Heart right ventricle (tissue), 16 donors: ENCODE data around the gene KCNJ15. TPM values are rescaled to one million over a fixed set of nuclear protein-coding genes. Genes with fewer than 3 reads are reported as not detected.
"Not testable (repeated sequence)": the region's sequence is repeated elsewhere in the genome, so short reads cannot be mapped to it uniquely, and the experiment has no call there.

Source experiments
- ATAC-seq, 8 donors: fragments of 200-7000 bp; cut with Tn5 transposase; one replicate each; pipeline ENCODE4 v1.9.1; 2020; ENCODE audit warnings: mild to moderate bottlenecking in 8 of 8, moderate library complexity in 8 of 8, moderate number of reproducible peaks in 1 of 8
- DNase-seq, 2 donors: peaks; one replicate each; pipeline ENCODE4 v3.0.0-alpha.2; 2020
- H3K27ac ChIP-seq, 10 donors: fragments of 200-600 bp; sonication (generic) in 2 of 10; one replicate each; pipeline versions ENCODE4 v1.5.0 to v1.8.0; 2020 to 2022; ENCODE audit warnings: mild to moderate bottlenecking in 3 of 10
- H3K27me3 ChIP-seq, 7 donors: fragments of 200-600 bp; one replicate each; pipeline ENCODE4 v1.8.0; 2021 to 2022; ENCODE audit warnings: mild to moderate bottlenecking in 2 of 7
- H3K36me3 ChIP-seq, 9 donors: fragments of 200-600 bp; sonication (generic) in 1 of 9; one replicate each; pipeline versions ENCODE4 v1.5.0 to v1.8.0; 2020 to 2022; ENCODE audit warnings: mild to moderate bottlenecking in 2 of 9
- H3K4me1 ChIP-seq, 9 donors: fragments of 200-600 bp; sonication (generic) in 1 of 9; one replicate each; pipeline versions ENCODE4 v1.5.0 to v1.8.0; 2020 to 2022; ENCODE audit warnings: mild to moderate bottlenecking in 4 of 9
- H3K4me3 ChIP-seq, 10 donors: fragments of 200-600 bp; sonication (generic) in 2 of 10; one replicate each; pipeline versions ENCODE4 v1.5.0 to v1.8.0; 2020 to 2022; ENCODE audit warnings: mild to moderate bottlenecking in 7 of 10, moderate library complexity in 2 of 10
- H3K9me3 ChIP-seq, 11 donors: fragments of 200-600 bp in 10 of 11; sonication (generic) in 2 of 11; one replicate each; pipeline versions ENCODE4 v1.5.0 to v1.8.0; 2013 to 2022; ENCODE audit warnings: mild to moderate bottlenecking in 2 of 11, control low read depth in 1 of 11, moderate library complexity in 1 of 11
- CTCF ChIP-seq, 9 donors: fragments of 200-600 bp; sonication (generic) in 2 of 9; IDR thresholded peaks; one replicate each; pipeline versions ENCODE4 v1.5.0 to v1.8.0; 2021 to 2022; ENCODE audit warnings: antibody characterized with exemption in 9 of 9, mild to moderate bottlenecking in 5 of 9, moderate library complexity in 1 of 9
- WGBS, 2 donors: extraction: QIAGEN DNeasy Blood & Tissue Kit; methylation state at CpG; one replicate each; pipeline ENCODE4 v1.1.7; 2013; ENCODE audit warnings: inconsistent platforms in 1 of 2; 5-methylcytosine and 5-hydroxymethylcytosine counted together
- intact Hi-C, 10 donors: fragments of 100-400 bp; cut with DNase I; formaldehyde crosslinking; loops; one replicate each; pipeline versions ENCODE4 v1.11.1 to v1.14.2; 2022
- polyA plus RNA-seq, 2 donors: library from polyadenylated mRNA; stranded (reverse); fragments of 200-250 nt; gene quantifications; one replicate each; pipeline ENCODE4 v1.2.3, GENCODE V29; 2013
- total RNA-seq, 10 donors: library from RNA; stranded (reverse); fragmentation: NEBNext Ultra II Directional in 3 of 10; extraction: Animal tissue kit (Norgen Biotek cat#: 25700) in 3 of 10; gene quantifications; one replicate each; pipeline versions ENCODE4 v1.2.1 to v1.2.4, GENCODE V29; 2021 to 2023
- donor health status: Arrhythmogenic right ventricular cardiomyopathy.
- donor health status: ischemic (EF 13 %, LVEDD 7.1; RV severe dilation, severe dysfunction).
- donor health status: healthy with polysubstance abuse.
- donor health status: DM: no; HTN: yes; CAD: no.
- donor health status: DM: no; HTN: no; CAD: no.
- donor health status: ischemic (EF 25% LVEDD 6.9; RV normal size, moderate dysfunction).
- donor health status: ischemic (EF 25% LVEDD 5.7; RV mildly dilated, moderate dysfunction).
- donor health status: healthy.
- donor health status: DM: yes; HTN: yes; CAD: no.
- donor health status: Ischemic cardiomyopathy.
- donor health status: ischemic (EF 35%, LVEDD 5.7; RV mildly dilated, moderate dysfunction).
- donor health status: nonischemic (EF 11% LVEDD 7.7; RV severe dilation, severe dysfunction).
- donor health status: DM: yes; HTN: yes; CAD: no.
- donor health status: PGD.
- donor health status: ischemic (EF 29% LVEDD 5.4; RV normal size, mild dysfunction).
- donor health status: nonischemic (EF 23%, LVEDD 6.1; RV moderate dilation, normal function).

Gene KCNJ15
- total and polyA plus RNA-seq, 12 donors: 0.10 to 2.1 (median 0.47) TPM; not detected in 2

DNA sequence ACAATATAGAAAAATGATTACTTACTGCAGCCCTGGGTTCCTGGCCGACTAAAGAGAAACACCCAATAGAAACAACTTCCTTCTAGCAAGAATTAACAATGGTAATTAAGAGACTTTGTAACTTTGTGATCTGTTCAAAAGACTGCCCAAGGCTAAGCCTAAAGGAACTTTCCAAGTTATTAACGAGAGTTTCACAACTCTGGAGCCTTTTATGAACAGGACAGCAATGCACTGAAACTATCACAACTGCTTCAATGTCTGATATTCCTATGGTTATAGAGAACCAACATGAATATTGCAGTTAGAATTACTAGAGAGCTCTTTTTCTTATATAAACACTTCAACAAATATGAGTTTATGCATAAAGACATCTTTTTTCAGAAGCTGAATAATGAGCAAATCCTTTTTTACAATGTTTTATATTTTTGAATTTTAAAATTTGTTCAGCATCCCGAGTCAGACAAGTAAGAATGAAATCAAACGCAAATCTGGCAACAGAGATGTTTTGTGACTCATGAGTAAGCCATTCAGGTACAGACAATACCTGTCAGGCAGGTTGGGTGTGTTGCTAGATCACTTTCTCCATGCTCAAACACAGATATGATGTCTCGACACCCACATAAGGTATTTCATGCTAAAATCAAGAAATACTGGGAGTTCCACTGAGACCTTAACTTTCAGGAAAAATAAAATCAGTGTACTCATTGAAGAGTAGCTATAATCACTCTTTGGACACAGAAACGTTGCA, 22.2 kb upstream of the KCNJ15 start:
- no peaks in the 10 kb centered on the region for H3K36me3 ChIP-seq
- H3K27ac ChIP-seq: no peak overlapping the region
- 75 to 82% methylated on average over 6 of the region's 6 CpGs for WGBS, 2 donors
- no peaks in the 10 kb centered on the region for H3K27me3 ChIP-seq
- intact Hi-C loops: no loop called here
- TF ChIP-seq CTCF (IDR thresholded peaks at IDR 0.05): no peak
- H3K4me1 ChIP-seq: no peaks in the 10 kb centered on the region
- H3K4me3 ChIP-seq: no peak overlapping the region
- H3K9me3 ChIP-seq: peaks cover 0 to 30% (median 17%) of the 10 kb centered on the region in 11 donors
- ATAC-seq: no peak
- no peak for DNase-seq

- 93% methylated on average over 9 of the region's 9 CpGs for WGBS, 2 donors
- H3K27me3 ChIP-seq, ATAC-seq, H3K4me3 ChIP-seq, H3K4me1 ChIP-seq, H3K36me3 ChIP-seq, H3K27ac ChIP-seq, intact Hi-C loops, DNase-seq: not testable (repeated sequence)
- H3K9me3 ChIP-seq: peaks cover 0 to 23% (median 12%) of the 10 kb centered on the region in 11 donors
These were observed 21.5 kb upstream of the KCNJ15 start for GRCh38 chr21:38235251-38235650.

GRCh38 chr21:38236232-38236631, 20.6 kb upstream of the KCNJ15 start:
- ATAC-seq (no peak), DNase-seq (no peak)
- H3K4me1 ChIP-seq: peaks cover 0 to 11% (median 0%) of the 10 kb centered on the region in 9 donors
- H3K27me3 ChIP-seq: no peaks in the 10 kb centered on the region
- no peak overlapping the region for H3K27ac ChIP-seq
- peaks cover 0 to 13% (median 3%) of the 10 kb centered on the region in 11 donors for H3K9me3 ChIP-seq
- intact Hi-C loops: no loop called here
- WGBS, 2 donors: 79 to 83% methylated on average over 2 of the region's 2 CpGs
- peak in 1 of 9 donors; percentile 7 for TF ChIP-seq CTCF (IDR thresholded peaks at IDR 0.05)
- no peak overlapping the region for H3K4me3 ChIP-seq
- no peaks in the 10 kb centered on the region for H3K36me3 ChIP-seq

DNA sequence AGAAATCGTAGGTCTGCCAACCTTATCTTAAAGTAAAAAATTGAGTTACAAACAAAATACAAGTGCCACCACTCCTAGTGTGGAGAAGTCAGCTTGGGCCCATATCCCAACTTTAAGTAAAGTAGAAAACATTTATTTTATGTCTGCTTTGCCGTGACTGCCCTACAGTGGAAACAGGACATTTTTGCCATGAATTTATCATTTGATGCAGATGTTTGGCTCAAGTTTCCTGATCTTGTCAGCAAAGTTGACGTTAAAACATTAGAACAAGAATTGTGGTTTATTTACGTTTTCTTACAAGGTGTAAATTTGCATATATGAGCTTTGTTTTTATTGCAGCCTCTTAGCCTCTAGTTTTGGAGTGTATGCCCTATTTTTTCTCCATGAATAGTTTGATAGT, 17.1 kb upstream of the KCNJ15 start:
- Histone ChIP-seq H3K27ac (no peak overlapping the region), H3K36me3 (no peaks in the 10 kb centered on the region), H3K4me3 (no peak overlapping the region), H3K27me3 (no peaks in the 10 kb centered on the region), H3K9me3 (no peaks in the 10 kb centered on the region), H3K4me1 (peaks cover 0 to 19% (median 0%) of the 10 kb centered on the region in 9 donors)
- TF ChIP-seq CTCF (IDR thresholded peaks at IDR 0.05): no peak
- ATAC-seq: no peak
- no peak for DNase-seq
- intact Hi-C loops: no loop called here
- WGBS, 2 donors: 83 to 85% methylated on average over 4 of the region's 4 CpGs

DNA sequence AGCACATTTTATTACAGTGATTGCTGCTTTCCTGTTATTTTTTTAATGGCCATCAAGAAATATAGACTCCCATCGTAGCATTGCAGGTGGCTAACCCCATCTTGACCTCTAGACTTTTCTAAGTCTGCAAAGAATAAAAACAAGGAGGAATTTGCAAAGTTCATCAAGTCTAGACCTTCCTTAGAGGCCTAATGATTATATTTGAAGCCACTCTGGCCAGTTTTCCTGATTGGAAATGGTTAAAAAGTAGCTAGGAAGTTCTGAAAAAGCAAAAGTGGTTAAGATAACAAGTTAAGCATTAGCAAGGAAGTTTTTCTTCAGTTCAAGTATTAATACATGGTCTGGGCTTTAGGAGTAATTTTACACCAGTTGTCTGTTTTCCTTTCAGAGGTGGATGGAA, 16.7 kb upstream of the KCNJ15 start:
- Histone ChIP-seq H3K27me3 (no peaks in the 10 kb centered on the region), H3K27ac (peak overlapping the region in 2 of 10 donors; percentile 72 to 86), H3K9me3 (no peaks in the 10 kb centered on the region), H3K4me1 (peaks cover 0 to 19% (median 0%) of the 10 kb centered on the region in 9 donors), H3K4me3 (no peak overlapping the region), H3K36me3 (no peaks in the 10 kb centered on the region)
- intact Hi-C loops: no loop called here
- DNase-seq: no peak
- no peak for TF ChIP-seq CTCF (IDR thresholded peaks at IDR 0.05)
- no peak for ATAC-seq
- 62 to 69% methylated on average over 1 of the region's 1 CpG for WGBS, 2 donors
